PC-9 (cell line): ENCODE measurements around the gene PLEKHB2. TPM values are rescaled to one million over a fixed set of nuclear protein-coding genes. Genes with fewer than 3 reads are reported as not detected.

Experiments used
- BruUV-seq: library from RNA; stranded (reverse); fragments of 400-500 nt; replicated peaks from 2 replicates; lab custom pipeline; 2021; lab: Mats Ljungman, UMichigan
- CTCF ChIA-PET: fragments of 300-600 bp; sonication (Branson Sonifier 250); formaldehyde crosslinking; loops from one replicate; lab custom pipeline; 2022; ENCODE audit warnings: antibody characterized with exemption; lab: Charles Lee
- POLR2A ChIA-PET: fragments of 300-600 bp; sonication (Branson Sonifier 250); formaldehyde crosslinking; loops from one replicate; lab custom pipeline; 2022; ENCODE audit warnings: antibody characterized with exemption; ENCODE audit not compliant: unreplicated experiment; lab: Charles Lee
- DNase-seq, 2 experiments: peaks; one replicate each; pipeline versions ENCODE4 v3.0.0 to v3.0.0-alpha.2; 2015 to 2022; ENCODE audit warnings: mixed read lengths in 1 of 2
- H2AFZ ChIP-seq: fragments of 200-600 bp; sonication (generic); 2 replicates; pipeline ENCODE4 v1.8.1; 2017; ENCODE audit warnings: antibody characterized with exemption
- H3F3A ChIP-seq: fragments of 200-600 bp; sonication (generic); 2 replicates; pipeline ENCODE4 v1.8.1; 2017; ENCODE audit warnings: antibody characterized with exemption, mild to moderate bottlenecking, low read depth; ENCODE audit not compliant: insufficient read depth
- H3K27ac ChIP-seq: fragments of 200-600 bp; sonication (generic); 2 replicates; pipeline ENCODE4 v1.6.1; 2016; ENCODE audit warnings: mixed run types
- H3K27me3 ChIP-seq: fragments of 200-600 bp; sonication (generic); 2 replicates; pipeline ENCODE4 v1.6.1; 2016; ENCODE audit warnings: low read depth, mixed run types; ENCODE audit not compliant: insufficient read depth
- H3K36me3 ChIP-seq: fragments of 200-600 bp; sonication (generic); 2 replicates; pipeline ENCODE4 v1.6.1; 2016; ENCODE audit warnings: low read depth, mixed run types
- H3K4me1 ChIP-seq: fragments of 200-600 bp; sonication (generic); replicated peaks from 2 replicates; pipeline ENCODE4 v1.6.1; 2016; ENCODE audit warnings: mixed run types; ENCODE audit not compliant: insufficient read depth
- H3K4me2 ChIP-seq: fragments of 200-600 bp; sonication (generic); 2 replicates; pipeline ENCODE4 v1.6.1; 2017; ENCODE audit warnings: mixed run types
- H3K4me3 ChIP-seq: fragments of 200-600 bp; sonication (generic); 2 replicates; pipeline ENCODE4 v1.6.1; 2016; ENCODE audit warnings: mixed run types
- H3K79me2 ChIP-seq: fragments of 200-600 bp; sonication (generic); 2 replicates; pipeline ENCODE4 v1.6.1; 2017; ENCODE audit warnings: low read depth, mixed run types
- H3K9me2 ChIP-seq: fragments of 200-600 bp; sonication (generic); 2 replicates; pipeline ENCODE4 v1.8.1; 2017; ENCODE audit warnings: mild to moderate bottlenecking; ENCODE audit not compliant: insufficient read depth
- H3K9me3 ChIP-seq: fragments of 200-600 bp; sonication (generic); 2 replicates; pipeline ENCODE4 v1.8.1; 2016; ENCODE audit warnings: low read depth; ENCODE audit not compliant: insufficient read depth
- H4K20me1 ChIP-seq: fragments of 200-600 bp; sonication (generic); 2 replicates; pipeline ENCODE4 v1.8.1; 2017; ENCODE audit not compliant: insufficient read depth
- EZH2 ChIP-seq: fragments of 200-600 bp; sonication (generic); IDR thresholded peaks from 2 replicates; pipeline ENCODE4 v1.8.0; 2017; ENCODE audit warnings: antibody characterized with exemption, low read depth
- intact Hi-C: fragments of 100-400 bp; cut with micrococcal nuclease; formaldehyde crosslinking; loops from one replicate; pipeline ENCODE4 v1.10.0; 2022; ENCODE audit not compliant: unreplicated experiment
- total RNA-seq: library from RNA; stranded (reverse); gene quantifications from 2 replicates; pipeline ENCODE4 v1.2.3, GENCODE V29; 2021
- TF ChIP-seq, protein P1 (sequence below): fragments of 200-600 bp; sonication (generic); conservative IDR thresholded peaks from 2 replicates; pipeline ENCODE4 v1.6.1; 2017; ENCODE audit warnings: mixed run types, antibody characterized with exemption, mild to moderate bottlenecking, moderate library complexity

The PLEKHB2 gene
- total RNA-seq, 1 experiment from 2014 or later: 46.2 TPM

DNA sequence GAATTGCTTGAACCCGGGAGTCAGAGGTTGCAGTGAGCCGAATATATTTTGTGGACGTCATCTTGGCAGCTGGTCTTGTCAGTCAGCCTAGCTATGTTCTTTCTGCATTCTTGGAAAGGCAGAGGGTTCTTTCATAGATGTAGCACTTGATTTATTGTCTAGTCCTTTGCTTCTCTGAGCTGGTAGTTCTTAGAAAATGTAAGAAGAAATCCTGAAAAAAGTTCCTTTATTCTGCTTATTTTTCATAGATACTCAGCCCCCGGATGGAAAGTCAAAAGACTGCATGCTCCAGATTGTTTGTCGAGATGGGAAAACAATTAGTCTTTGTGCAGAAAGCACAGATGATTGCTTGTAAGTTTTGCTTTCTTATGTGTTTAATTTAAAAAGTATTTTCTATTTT, 21.3 kb downstream of the PLEKHB2 start:
- DNase-seq: no peak
- Histone ChIP-seq H4K20me1 (peaks cover 27% of the 10 kb centered on the region), H3F3A (no peaks in the 10 kb centered on the region), H3K9me2 (no peaks in the 10 kb centered on the region), H2AFZ (no peak overlapping the region), H3K4me2 (no peak overlapping the region), H3K27ac (no peak overlapping the region), H3K4me3 (no peak overlapping the region), H3K79me2 (peaks cover 20% of the 10 kb centered on the region; the same call in 1 of the 2 replicates), H3K36me3 (peaks cover 35% of the 10 kb centered on the region; the same call in 1 of the 2 replicates), H3K9me3 (no peaks in the 10 kb centered on the region), H3K4me1 (0 out of 2 replicates have a peak, but pooled peaks cover 3% of the 10 kb centered on the region), H3K27me3 (no peaks in the 10 kb centered on the region)
- no peak for TF ChIP-seq EZH2
- TF ChIP-seq, protein P1, sequence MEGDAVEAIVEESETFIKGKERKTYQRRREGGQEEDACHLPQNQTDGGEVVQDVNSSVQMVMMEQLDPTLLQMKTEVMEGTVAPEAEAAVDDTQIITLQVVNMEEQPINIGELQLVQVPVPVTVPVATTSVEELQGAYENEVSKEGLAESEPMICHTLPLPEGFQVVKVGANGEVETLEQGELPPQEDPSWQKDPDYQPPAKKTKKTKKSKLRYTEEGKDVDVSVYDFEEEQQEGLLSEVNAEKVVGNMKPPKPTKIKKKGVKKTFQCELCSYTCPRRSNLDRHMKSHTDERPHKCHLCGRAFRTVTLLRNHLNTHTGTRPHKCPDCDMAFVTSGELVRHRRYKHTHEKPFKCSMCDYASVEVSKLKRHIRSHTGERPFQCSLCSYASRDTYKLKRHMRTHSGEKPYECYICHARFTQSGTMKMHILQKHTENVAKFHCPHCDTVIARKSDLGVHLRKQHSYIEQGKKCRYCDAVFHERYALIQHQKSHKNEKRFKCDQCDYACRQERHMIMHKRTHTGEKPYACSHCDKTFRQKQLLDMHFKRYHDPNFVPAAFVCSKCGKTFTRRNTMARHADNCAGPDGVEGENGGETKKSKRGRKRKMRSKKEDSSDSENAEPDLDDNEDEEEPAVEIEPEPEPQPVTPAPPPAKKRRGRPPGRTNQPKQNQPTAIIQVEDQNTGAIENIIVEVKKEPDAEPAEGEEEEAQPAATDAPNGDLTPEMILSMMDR: no peak
- ChIA-PET POLR2A (no interaction called here), CTCF (no interaction called here)
- BruUV-seq: no TSS peak
- intact Hi-C loops: no loop called here

DNA sequence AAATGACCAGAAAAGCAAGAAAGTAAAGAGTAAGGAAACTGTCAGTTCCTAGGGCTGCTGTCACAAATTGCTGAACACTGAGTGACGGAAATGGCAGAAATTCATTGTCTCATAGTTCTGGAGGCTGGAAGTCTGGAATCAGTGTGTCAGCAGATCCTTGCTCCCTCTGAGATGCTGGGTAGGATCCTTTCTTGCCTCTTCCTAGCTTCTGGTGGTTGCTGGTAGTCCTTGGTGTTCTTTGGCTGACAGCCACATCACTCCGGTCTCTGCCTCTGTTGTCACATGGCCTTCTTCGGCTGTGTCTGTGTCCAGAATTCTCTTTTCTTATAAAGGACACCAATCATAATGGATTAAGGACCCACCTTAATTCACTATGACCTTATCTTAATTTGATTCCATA, 21.9 kb downstream of the PLEKHB2 start:
- H3K36me3 ChIP-seq: peaks cover 36% of the 10 kb centered on the region; the same call in 1 of the 2 replicates
- no peak overlapping the region for H3K4me3 ChIP-seq
- H3K4me1 ChIP-seq: 0 out of 2 replicates have a peak, but pooled peaks cover 3% of the 10 kb centered on the region
- H3K9me3 ChIP-seq: no peaks in the 10 kb centered on the region
- POLR2A ChIA-PET: no interaction called here
- CTCF ChIA-PET: no interaction called here
- H3K4me2 ChIP-seq: no peak overlapping the region
- no peak for TF ChIP-seq EZH2
- TF ChIP-seq, protein P1: no peak
- no peaks in the 10 kb centered on the region for H3K27me3 ChIP-seq
- BruUV-seq: no TSS peak
- H4K20me1 ChIP-seq: peaks cover 24% of the 10 kb centered on the region
- H3K27ac ChIP-seq: no peak overlapping the region
- H3K9me2 ChIP-seq: no peaks in the 10 kb centered on the region
- H3F3A ChIP-seq: no peaks in the 10 kb centered on the region
- DNase-seq: no peak
- no peak overlapping the region for H2AFZ ChIP-seq
- intact Hi-C loops: no loop called here
- H3K79me2 ChIP-seq: peaks cover 18% of the 10 kb centered on the region; the same call in 1 of the 2 replicates

DNA sequence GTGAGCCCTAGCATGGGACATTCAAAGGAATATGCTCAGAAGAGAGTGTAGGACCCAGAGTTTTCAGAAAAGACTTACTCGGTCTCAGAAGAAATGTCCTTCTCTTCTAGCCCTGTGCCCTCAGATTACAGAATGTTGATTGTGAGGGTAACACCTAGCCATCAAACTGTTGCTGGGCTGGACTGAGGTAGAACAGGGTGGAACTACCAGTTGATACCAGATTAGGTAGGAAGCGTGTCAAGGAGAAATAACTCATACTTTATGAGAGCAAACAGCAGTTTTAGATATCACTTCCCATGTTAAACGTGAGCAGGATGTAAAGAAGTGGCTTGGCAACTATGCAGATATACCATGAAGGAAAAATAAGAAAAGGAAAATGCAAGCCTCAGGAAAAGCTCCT, 22.8 kb downstream of the PLEKHB2 start:
- TF ChIP-seq, protein P1: no peak
- TF ChIP-seq EZH2: no peak
- POLR2A ChIA-PET: no interaction called here
- H4K20me1 ChIP-seq: peaks cover 18% of the 10 kb centered on the region
- H3K36me3 ChIP-seq: peaks cover 36% of the 10 kb centered on the region
- H3K9me2 ChIP-seq: no peaks in the 10 kb centered on the region
- 0 out of 2 replicates have a peak, but pooled peaks cover 3% of the 10 kb centered on the region for H3K4me1 ChIP-seq
- peaks cover 9% of the 10 kb centered on the region; the same call in 1 of the 2 replicates for H3K79me2 ChIP-seq
- H3K4me2 ChIP-seq: no peak overlapping the region
- H3K27me3 ChIP-seq: no peaks in the 10 kb centered on the region
- BruUV-seq: no TSS peak
- H2AFZ ChIP-seq: no peak overlapping the region
- H3K4me3 ChIP-seq: no peak overlapping the region
- intact Hi-C loops: no loop called here
- no peaks in the 10 kb centered on the region for H3F3A ChIP-seq
- DNase-seq: no peak
- CTCF ChIA-PET: no interaction called here
- no peaks in the 10 kb centered on the region for H3K9me3 ChIP-seq
- no peak overlapping the region for H3K27ac ChIP-seq
